Measurements from ENCODE around the gene FCER1G. TPM values are rescaled to one million over a fixed set of nuclear protein-coding genes. Genes with fewer than 3 reads are reported as not detected.

The FCER1G gene
- total RNA-seq, 1 donor from 2014 or later, result 0.93 TPM

DNA sequence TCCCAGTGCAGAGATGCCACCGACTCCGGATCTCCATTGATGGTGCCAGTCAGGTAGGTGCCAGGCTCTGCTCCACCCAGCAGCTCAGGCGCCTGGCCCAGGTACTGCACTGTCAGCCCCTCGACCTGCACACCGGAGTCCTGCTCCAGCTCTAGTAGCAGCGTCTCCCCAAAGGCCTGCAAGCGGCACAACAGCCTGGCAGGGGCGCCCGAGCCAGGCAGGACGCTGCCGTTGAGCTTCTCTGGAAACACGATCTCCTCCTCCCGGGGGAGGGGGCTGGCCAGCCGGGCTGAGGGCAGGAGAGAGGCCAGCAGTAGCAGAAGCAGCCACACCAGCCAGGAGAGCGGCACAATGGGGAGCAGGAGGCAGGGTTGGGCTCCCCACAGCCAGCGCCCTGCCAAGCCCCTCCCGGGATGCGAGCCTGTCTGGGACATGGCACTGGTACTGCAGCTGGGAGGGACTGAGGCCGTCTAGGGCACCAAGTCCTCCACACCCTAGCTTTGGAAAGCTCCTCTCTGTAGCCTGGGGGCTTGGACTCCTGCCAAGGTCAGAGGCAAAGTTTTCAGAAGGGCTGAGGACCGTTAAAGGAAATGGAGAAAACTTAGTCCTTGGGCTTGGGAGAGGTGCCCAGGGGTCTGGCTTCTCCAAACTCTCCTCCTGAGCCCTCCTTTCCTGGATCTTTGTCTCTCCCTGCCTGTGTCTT, 16.8 kb upstream of the FCER1G start:
- no peaks in the 10 kb centered on the region for H3K27me3 Mint-ChIP-seq (ENCODE audit: low read depth)
- peaks cover 4% of the 10 kb centered on the region for H3K36me3 Mint-ChIP-seq (ENCODE audit: low read depth)
- DNase-seq (ENCODE audit: low read depth, low spot score), result peak; percentile 29
- TF ChIP-seq, protein P1, sequence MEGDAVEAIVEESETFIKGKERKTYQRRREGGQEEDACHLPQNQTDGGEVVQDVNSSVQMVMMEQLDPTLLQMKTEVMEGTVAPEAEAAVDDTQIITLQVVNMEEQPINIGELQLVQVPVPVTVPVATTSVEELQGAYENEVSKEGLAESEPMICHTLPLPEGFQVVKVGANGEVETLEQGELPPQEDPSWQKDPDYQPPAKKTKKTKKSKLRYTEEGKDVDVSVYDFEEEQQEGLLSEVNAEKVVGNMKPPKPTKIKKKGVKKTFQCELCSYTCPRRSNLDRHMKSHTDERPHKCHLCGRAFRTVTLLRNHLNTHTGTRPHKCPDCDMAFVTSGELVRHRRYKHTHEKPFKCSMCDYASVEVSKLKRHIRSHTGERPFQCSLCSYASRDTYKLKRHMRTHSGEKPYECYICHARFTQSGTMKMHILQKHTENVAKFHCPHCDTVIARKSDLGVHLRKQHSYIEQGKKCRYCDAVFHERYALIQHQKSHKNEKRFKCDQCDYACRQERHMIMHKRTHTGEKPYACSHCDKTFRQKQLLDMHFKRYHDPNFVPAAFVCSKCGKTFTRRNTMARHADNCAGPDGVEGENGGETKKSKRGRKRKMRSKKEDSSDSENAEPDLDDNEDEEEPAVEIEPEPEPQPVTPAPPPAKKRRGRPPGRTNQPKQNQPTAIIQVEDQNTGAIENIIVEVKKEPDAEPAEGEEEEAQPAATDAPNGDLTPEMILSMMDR (conservative IDR thresholded peaks at IDR 0.05), result no peak
- no peak overlapping the region for H3K27ac Mint-ChIP-seq (ENCODE audit: unreplicated experiment)
- H3K4me3 Mint-ChIP-seq, result peak overlapping the region; percentile 79
- peaks cover 57% of the 10 kb centered on the region for H3K4me1 Mint-ChIP-seq
- H3K9me3 Mint-ChIP-seq, result no peaks in the 10 kb centered on the region

DNA sequence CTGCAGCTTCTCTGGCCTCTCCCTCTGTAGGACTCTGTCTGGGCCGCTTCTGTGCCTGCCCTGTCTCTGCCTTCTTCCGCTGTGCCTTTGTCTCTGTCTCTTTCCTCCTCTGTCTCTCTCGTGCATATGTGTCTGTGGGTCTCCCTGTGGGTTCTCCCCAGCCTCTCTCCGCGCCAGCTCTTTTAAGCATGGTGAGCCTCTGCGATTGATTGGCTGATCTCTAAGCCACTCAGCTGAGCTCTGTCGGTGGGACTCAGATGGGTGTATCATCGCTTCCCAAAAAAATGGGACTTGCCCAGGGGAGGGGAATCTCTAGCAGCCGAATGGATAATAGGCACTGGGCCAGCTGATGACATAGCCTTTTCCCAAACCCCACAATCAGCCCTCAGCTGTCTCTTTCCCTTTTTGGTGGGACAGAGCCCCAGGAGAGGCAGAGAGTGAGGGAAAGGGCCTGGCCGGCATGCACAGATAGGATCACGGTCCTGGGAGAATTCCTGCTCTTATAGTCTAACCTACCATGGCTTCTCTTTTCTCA, 16.1 kb upstream of the FCER1G start, which contains the start of gene ADAMTS4:
Gene ADAMTS4, minus strand, starts transcription at position 158 of the 535 bp plus-strand sequence. CDS start 427 bp downstream, outside the sequence.
- Mint-ChIP-seq H3K27me3 (ENCODE audit: low read depth) (no peaks in the 10 kb centered on the region), H3K4me1 (peaks cover 60% of the 10 kb centered on the region), H3K36me3 (ENCODE audit: low read depth) (peaks cover 4% of the 10 kb centered on the region), H3K4me3 (peak within 1 kb of the TSS; percentile 96), H3K9me3 (no peaks in the 10 kb centered on the region), H3K27ac (ENCODE audit: unreplicated experiment) (peak within 1 kb of the TSS; percentile 96)
- TF ChIP-seq, protein P1 (conservative IDR thresholded peaks at IDR 0.05), result no peak
- no peak for DNase-seq (ENCODE audit: low read depth, low spot score)

DNA sequence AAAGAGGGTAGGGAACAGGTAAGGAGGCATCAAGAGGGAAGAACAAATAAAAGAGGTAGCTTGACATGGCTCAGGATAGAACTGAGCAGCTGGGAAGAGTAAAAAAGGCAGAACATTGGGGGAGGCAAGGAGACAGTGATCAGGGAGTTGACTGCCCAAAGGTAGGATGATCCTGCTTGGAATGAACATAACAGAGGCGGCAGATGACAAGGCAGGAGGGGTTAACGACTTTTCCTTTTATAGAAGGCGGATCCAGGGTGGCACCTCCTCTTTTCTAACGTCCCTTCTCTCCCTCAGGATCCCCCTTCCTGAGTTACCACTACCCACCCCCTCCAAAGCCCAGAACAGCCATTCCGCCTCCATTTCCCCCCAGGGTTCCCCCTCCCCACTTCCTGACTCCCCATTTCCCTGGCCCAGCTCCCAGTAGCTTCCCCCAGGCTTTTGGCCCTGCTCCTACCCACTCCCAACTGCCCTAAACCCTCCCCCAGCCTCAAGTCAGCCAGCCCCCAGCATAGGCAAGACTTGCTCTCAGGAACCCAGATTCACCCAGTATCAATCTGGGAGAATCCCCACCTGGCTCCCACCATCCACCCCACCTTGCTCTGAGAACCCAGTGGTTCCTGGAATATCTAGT, 15.5 kb upstream of the FCER1G start:
- DNase-seq (ENCODE audit: low read depth, low spot score), result no peak
- H3K27ac Mint-ChIP-seq (ENCODE audit: unreplicated experiment), result peak overlapping the region; percentile 96
- H3K36me3 Mint-ChIP-seq (ENCODE audit: low read depth), result peaks cover 10% of the 10 kb centered on the region
- peak overlapping the region; percentile 96 for H3K4me3 Mint-ChIP-seq
- TF ChIP-seq, protein P1 (conservative IDR thresholded peaks at IDR 0.05), result no peak
- H3K4me1 Mint-ChIP-seq, result peaks cover 67% of the 10 kb centered on the region
- H3K9me3 Mint-ChIP-seq, result no peaks in the 10 kb centered on the region
- no peaks in the 10 kb centered on the region for H3K27me3 Mint-ChIP-seq (ENCODE audit: low read depth)

DNA sequence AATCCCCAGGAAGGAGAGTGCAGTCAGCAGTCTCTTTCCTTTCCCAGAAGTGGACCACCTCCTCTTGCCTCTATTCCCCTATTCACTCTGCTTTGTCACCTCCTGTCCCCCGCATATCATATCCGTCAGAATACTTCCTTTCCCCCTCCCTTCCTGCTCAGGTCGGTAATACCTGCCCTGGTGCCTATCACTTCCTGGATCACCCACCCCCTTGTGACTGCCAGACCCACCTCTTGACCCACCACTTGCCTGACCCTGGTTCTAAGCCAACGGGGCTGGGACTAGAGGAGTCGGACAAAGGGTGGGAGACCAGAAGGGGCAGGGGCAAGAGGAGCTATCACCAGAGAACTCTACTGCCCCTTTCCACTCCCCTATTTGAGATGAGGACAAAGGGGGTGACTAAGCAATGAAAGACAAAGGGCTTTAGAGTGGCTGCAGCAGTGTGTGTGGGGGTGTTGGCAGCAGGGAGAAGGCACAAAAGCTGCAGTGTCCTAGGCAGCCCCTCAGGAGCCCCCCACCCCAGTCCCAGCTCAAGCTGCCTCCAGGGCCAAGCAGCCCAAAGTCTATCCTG, 14.6 kb upstream of the FCER1G start:
- peak overlapping the region; percentile 96 for H3K27ac Mint-ChIP-seq (ENCODE audit: unreplicated experiment)
- no peak for DNase-seq (ENCODE audit: low read depth, low spot score)
- H3K4me1 Mint-ChIP-seq, result peaks cover 71% of the 10 kb centered on the region
- H3K27me3 Mint-ChIP-seq (ENCODE audit: low read depth), result no peaks in the 10 kb centered on the region
- H3K4me3 Mint-ChIP-seq, result peak overlapping the region; percentile 96
- TF ChIP-seq, protein P1 (conservative IDR thresholded peaks at IDR 0.05), result no peak
- H3K36me3 Mint-ChIP-seq (ENCODE audit: low read depth), result peaks cover 12% of the 10 kb centered on the region
- no peaks in the 10 kb centered on the region for H3K9me3 Mint-ChIP-seq

DNA sequence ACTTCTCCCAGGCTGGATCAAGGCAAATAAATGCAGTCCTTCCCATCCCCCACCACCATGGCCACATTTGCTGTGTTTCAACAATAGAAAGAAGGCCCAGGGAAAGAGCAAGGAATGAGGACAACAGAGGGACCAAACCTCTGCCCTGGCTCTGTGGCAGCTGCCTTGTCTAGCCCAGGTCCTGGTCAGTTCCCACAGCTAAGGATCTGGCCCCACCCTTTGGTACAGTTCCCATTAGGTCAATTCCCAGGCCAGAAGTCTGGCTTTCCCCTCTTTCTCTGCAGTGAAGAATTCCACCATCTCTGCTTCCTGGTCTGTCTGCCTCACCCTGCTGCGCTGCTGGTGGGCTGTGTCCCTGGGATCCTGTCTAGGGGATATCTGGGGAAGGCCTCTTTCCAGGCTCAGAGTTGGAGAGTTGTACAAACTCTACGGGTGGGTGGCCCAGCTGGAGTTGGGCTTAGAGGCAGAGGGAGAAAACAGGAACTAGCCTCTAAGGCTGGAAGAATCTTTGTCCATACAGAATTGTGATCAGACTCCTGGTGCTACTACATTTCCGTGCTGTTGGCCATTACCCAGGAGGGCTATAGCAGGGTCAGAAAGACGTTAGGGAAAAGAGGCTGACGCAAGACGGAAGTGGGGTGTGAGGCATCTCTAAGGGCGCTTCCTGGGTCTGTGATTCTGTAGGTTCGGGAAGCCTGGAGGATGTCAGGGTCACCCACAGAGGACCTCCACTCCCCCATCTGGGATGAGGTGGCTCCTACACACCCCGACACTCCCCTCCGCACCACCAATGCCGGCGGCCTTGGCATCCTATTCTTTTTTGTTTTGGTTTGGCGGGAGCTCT, 13.9 kb upstream of the FCER1G start:
- Mint-ChIP-seq H3K36me3 (ENCODE audit: low read depth) (peaks cover 12% of the 10 kb centered on the region), H3K4me3 (peak overlapping the region; percentile 96), H3K9me3 (no peaks in the 10 kb centered on the region), H3K27ac (ENCODE audit: unreplicated experiment) (peak overlapping the region; percentile 96), H3K4me1 (peaks cover 71% of the 10 kb centered on the region), H3K27me3 (ENCODE audit: low read depth) (no peaks in the 10 kb centered on the region)
- TF ChIP-seq, protein P1 (conservative IDR thresholded peaks at IDR 0.05), result no peak
- DNase-seq (ENCODE audit: low read depth, low spot score), result peak; percentile 48

Data from neural crest cell (in vitro differentiated cells).